Kidney epithelial cell (primary cell): ENCODE measurements around the gene POLR3K. TPM values are rescaled to one million over a fixed set of nuclear protein-coding genes. Genes with fewer than 3 reads are reported as not detected.

Source experiments
- DNase-seq: peaks from one replicate; pipeline ENCODE4 v3.0.0-alpha.2; 2010; ENCODE audit warnings: low read depth
- H3K27me3 ChIP-seq: 2 replicates; pipeline ENCODE4 v1.6.0; 2011; ENCODE audit warnings: low read length; ENCODE audit not compliant: control insufficient read depth, insufficient read depth
- H3K36me3 ChIP-seq: 2 replicates; pipeline ENCODE4 v1.5.1; 2011; ENCODE audit warnings: low read length; ENCODE audit not compliant: control insufficient read depth, insufficient read depth
- H3K4me3 ChIP-seq: 2 replicates; pipeline ENCODE4 v1.5.1; 2011; ENCODE audit warnings: low read depth, mild to moderate bottlenecking, control low read depth, low read length
- CTCF ChIP-seq: IDR thresholded peaks from 2 replicates; pipeline ENCODE4 v1.5.1; 2011; ENCODE audit warnings: mild to moderate bottlenecking, moderate library complexity, low read length, control low read depth, inconsistent platforms; ENCODE audit not compliant: insufficient read depth, poor library complexity, severe bottlenecking
- total RNA-seq: library from RNA; depleted of rRNA; stranded (reverse); fragments of >200 nt; gene quantifications from 2 replicates; pipeline ENCODE4 v1.2.3, GENCODE V29; 2015

Gene POLR3K
- 5.5 and 7.8 TPM in 2 replicates for total RNA-seq

GRCh38 chr16:53346-54236, at the start of gene POLR3K, which contains the start of gene SNRNP25:
TSS of gene POLR3K (minus strand) at chr16:53608. CDS start at chr16:53586, 22 bp downstream.
TSS of gene SNRNP25 (plus strand) at chr16:53828. CDS start at chr16:54017, 189 bp downstream.
- Histone ChIP-seq H3K27me3 (no peaks in the 10 kb centered on the region), H3K36me3 (peaks cover under 1% of the 10 kb centered on the region), H3K4me3 (peak within 1 kb of the TSS; percentile 71)
- no peak for TF ChIP-seq CTCF
- peak; percentile 90 for DNase-seq

GRCh38 chr16:102060-102855, 48.9 kb upstream of the POLR3K start:
- no peak for DNase-seq
- no peak for TF ChIP-seq CTCF
- Histone ChIP-seq H3K36me3 (peaks cover 5% of the 10 kb centered on the region), H3K27me3 (no peaks in the 10 kb centered on the region), H3K4me3 (no peak overlapping the region)

- Histone ChIP-seq H3K4me3 (no peak overlapping the region), H3K36me3 (peaks cover 5% of the 10 kb centered on the region), H3K27me3 (no peaks in the 10 kb centered on the region)
- no peak for TF ChIP-seq CTCF
- no peak for DNase-seq
Measured at GRCh38 chr16:101586-101985, 48.2 kb upstream of the POLR3K start.

- H3K36me3 ChIP-seq: peaks cover 5% of the 10 kb centered on the region
- H3K27me3 ChIP-seq: no peaks in the 10 kb centered on the region
- H3K4me3 ChIP-seq: no peak overlapping the region
- no peak for DNase-seq
- TF ChIP-seq CTCF: no peak
Measured at GRCh38 chr16:100989-101388, 47.6 kb upstream of the POLR3K start.

- TF ChIP-seq CTCF: no peak
- Histone ChIP-seq H3K4me3 (no peak overlapping the region), H3K27me3 (no peaks in the 10 kb centered on the region), H3K36me3 (peaks cover 1% of the 10 kb centered on the region)
- DNase-seq: no peak
Measured at GRCh38 chr16:97822-98221, 44.4 kb upstream of the POLR3K start.
